ENCODE results near the gene ALDH9A1. TPM values are rescaled to one million over a fixed set of nuclear protein-coding genes. Genes with fewer than 3 reads are reported as not detected.

ALDH9A1 gene
- total RNA-seq, 3 donors from 2014 or later: 98.6 to 165 (median 110) TPM

DNA sequence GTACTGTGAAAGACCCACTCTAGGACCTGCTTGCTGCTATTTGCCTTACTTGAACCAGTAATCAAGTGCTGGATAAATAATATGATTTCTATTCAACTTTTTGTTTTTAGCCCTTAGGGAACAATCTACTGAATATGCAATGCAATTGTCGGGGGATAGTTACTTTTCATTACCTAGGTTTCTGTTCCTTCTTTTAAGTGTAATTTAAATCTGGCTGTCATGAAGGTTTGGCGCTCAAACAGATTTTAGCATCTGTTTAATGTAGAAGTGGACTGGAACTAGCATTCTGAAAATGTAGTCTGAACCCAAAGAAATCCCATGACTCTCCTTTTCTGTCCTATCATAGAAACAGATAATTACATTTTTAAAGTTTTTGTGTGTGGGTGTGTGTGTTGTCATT, 62.5 kb downstream of the ALDH9A1 start:
- TF ChIP-seq POLR2AphosphoS5 (IDR thresholded peaks at IDR 0.05) (no peak), POLR2A (IDR thresholded peaks at IDR 0.05) (no peak)
- TF ChIP-seq, protein P1, sequence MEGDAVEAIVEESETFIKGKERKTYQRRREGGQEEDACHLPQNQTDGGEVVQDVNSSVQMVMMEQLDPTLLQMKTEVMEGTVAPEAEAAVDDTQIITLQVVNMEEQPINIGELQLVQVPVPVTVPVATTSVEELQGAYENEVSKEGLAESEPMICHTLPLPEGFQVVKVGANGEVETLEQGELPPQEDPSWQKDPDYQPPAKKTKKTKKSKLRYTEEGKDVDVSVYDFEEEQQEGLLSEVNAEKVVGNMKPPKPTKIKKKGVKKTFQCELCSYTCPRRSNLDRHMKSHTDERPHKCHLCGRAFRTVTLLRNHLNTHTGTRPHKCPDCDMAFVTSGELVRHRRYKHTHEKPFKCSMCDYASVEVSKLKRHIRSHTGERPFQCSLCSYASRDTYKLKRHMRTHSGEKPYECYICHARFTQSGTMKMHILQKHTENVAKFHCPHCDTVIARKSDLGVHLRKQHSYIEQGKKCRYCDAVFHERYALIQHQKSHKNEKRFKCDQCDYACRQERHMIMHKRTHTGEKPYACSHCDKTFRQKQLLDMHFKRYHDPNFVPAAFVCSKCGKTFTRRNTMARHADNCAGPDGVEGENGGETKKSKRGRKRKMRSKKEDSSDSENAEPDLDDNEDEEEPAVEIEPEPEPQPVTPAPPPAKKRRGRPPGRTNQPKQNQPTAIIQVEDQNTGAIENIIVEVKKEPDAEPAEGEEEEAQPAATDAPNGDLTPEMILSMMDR (IDR thresholded peaks at IDR 0.05): no peak
- H3K4me1 ChIP-seq: peaks cover 0 to 8% of the 10 kb centered on the region in 2 donors
- H3K27ac ChIP-seq: peak overlapping the region in 1 of 2 donors; percentile 33

DNA sequence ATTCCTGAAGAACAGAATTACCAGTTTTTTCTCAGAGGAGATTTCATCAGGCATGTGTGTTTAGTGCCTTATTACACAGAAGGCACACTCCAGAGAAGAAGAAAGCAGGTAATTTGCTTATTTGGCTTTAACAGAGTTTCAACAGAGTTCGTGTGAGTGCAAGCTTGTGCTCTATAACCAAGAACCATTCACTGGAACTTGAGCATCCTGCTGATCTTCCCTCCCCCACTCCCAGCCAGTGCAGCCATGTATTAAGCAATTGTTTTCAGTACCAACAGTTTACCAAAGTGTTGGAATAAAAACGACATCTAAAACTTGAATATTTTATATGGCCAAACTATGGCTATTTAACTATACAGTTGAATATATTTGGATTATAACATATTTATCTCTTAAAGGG, 63.0 kb downstream of the ALDH9A1 start:
- H3K9me3 ChIP-seq: no peaks in the 10 kb centered on the region
- no peaks in the 10 kb centered on the region for H3K36me3 ChIP-seq
- H3K27me3 ChIP-seq: no peaks in the 10 kb centered on the region
- intact Hi-C loops (cut with DNase I; ENCODE audit: low total_unique reads): loop anchor here (10.0 kb wide), 1 partner anchor 129 kb away; the partner anchor contains the start of gene TMCO1
- no peak for DNase-seq (ENCODE audit: low spot score in 2 of 2)
- peaks cover 0 to 8% of the 10 kb centered on the region in 2 donors for H3K4me1 ChIP-seq
- no peak overlapping the region for H3K4me3 ChIP-seq
- TF ChIP-seq, protein P1 (IDR thresholded peaks at IDR 0.05): no peak
- TF ChIP-seq POLR2AphosphoS5 (IDR thresholded peaks at IDR 0.05) (no peak), POLR2A (IDR thresholded peaks at IDR 0.05) (no peak)
- H3K27ac ChIP-seq: peak overlapping the region in 1 of 2 donors; percentile 33

More for the DNA sequence above, 62.5 kb downstream of the ALDH9A1 start:
- Histone ChIP-seq H3K9me3 (no peaks in the 10 kb centered on the region), H3K4me3 (no peak overlapping the region), H3K27me3 (no peaks in the 10 kb centered on the region), H3K36me3 (no peaks in the 10 kb centered on the region)
- no peak for DNase-seq (ENCODE audit: low spot score in 2 of 2)
- intact Hi-C loops (cut with DNase I; ENCODE audit: low total_unique reads): loop anchor here (10.0 kb wide), 1 partner anchor 129 kb away; the partner anchor contains the start of gene TMCO1

DNA sequence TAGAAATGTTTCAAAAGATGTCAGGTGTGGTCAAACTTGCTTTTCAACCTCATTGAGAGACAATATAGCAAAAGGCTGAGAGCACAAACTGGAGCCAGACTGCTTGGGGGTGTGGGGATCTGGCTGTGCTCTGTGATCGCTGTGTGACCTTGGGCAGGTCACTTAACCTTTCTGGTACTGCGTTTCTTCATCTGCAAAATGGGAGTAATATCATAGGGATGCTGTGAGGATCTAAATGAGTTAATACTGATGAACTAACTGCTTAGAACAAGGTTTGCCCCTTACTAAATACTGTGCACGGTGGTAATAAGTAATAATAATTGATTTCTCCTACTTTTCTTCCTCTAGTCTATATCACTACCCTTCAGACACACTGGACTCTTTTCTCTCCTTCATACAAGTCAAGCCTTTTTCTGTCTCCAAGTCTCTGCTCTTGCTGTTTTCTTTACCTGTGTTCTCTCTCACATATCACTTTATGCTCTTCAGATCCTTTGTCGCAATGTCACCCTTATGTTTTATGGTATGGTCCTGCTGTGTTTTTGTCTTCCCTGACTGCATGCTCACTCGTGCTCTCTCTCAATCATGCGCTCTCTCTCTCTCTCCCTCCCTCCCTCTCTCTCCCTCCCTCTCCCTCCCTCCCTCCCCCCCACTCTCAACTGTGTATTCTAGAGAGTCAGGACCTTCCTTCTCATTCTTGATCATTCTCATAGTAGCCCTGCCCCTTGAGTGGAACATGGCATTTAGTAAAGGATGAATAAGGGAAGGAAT, 64.0 kb downstream of the ALDH9A1 start:
- no peaks in the 10 kb centered on the region for H3K36me3 ChIP-seq
- peaks cover 0 to 8% of the 10 kb centered on the region in 2 donors for H3K4me1 ChIP-seq
- no peak overlapping the region for H3K4me3 ChIP-seq
- no peaks in the 10 kb centered on the region for H3K27me3 ChIP-seq
- peak overlapping the region in 1 of 2 donors; percentile 21 for H3K27ac ChIP-seq
- TF ChIP-seq, protein P1 (IDR thresholded peaks at IDR 0.05): no peak
- no peak for TF ChIP-seq POLR2AphosphoS5 (IDR thresholded peaks at IDR 0.05)
- TF ChIP-seq POLR2A (IDR thresholded peaks at IDR 0.05): no peak
- no peaks in the 10 kb centered on the region for H3K9me3 ChIP-seq
- intact Hi-C loops (cut with DNase I; ENCODE audit: low total_unique reads): loop anchor here (10.0 kb wide), 1 partner anchor 130 kb away; the partner anchor contains the start of gene TMCO1
- DNase-seq (ENCODE audit: low spot score in 2 of 2): no peak

DNA sequence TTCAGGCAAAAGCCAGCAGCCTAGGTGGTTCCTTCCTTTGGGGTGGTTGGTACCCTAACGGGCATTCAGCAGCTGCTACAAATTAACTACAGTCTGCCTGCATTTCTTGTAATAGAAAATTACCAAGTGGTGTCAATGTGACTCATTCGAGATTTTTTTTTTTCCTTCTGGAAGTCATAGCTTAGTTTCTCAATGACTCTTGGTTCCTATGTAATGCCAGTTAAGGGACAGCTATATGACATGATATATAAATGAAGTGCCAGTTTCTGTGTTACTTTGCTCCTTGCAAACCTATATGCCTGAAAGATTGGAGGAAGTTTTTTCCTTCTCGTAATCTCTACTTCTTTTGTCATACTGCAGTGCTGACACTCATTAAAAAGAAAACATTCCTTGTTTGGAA, 64.7 kb downstream of the ALDH9A1 start:
- no peaks in the 10 kb centered on the region for H3K36me3 ChIP-seq
- no peak for DNase-seq (ENCODE audit: low spot score in 2 of 2)
- peaks cover 0 to 8% of the 10 kb centered on the region in 2 donors for H3K4me1 ChIP-seq
- TF ChIP-seq POLR2AphosphoS5 (IDR thresholded peaks at IDR 0.05) (no peak), POLR2A (IDR thresholded peaks at IDR 0.05) (no peak)
- TF ChIP-seq, protein P1 (IDR thresholded peaks at IDR 0.05): no peak
- intact Hi-C loops (cut with DNase I; ENCODE audit: low total_unique reads): loop anchor here (10.0 kb wide), 1 partner anchor 131 kb away; the partner anchor contains the start of gene TMCO1
- no peak overlapping the region for H3K4me3 ChIP-seq
- H3K27ac ChIP-seq: no peak overlapping the region
- H3K27me3 ChIP-seq: no peaks in the 10 kb centered on the region
- no peaks in the 10 kb centered on the region for H3K9me3 ChIP-seq

DNA sequence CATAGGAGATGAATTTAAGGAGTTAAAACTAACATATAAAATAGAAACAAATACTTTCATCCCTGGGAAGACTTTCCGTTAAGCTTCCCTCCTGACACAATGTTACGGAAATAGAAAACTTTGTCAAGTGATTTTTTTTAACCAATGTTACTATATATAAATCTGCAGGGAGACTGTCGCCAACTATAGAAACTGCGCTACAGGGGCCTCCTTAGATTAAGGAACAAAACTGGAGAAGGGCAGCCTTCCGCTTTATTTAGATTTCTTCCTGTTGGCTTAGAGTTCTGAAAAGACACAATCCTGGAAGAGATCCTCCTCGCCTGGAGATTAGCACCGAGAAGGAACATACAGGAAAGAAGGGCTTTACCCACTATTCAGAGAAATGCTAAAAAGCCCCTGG, 65.9 kb downstream of the ALDH9A1 start:
- H3K27me3 ChIP-seq: no peaks in the 10 kb centered on the region
- H3K9me3 ChIP-seq: no peaks in the 10 kb centered on the region
- TF ChIP-seq POLR2A (IDR thresholded peaks at IDR 0.05) (no peak), POLR2AphosphoS5 (IDR thresholded peaks at IDR 0.05) (no peak)
- TF ChIP-seq, protein P1 (IDR thresholded peaks at IDR 0.05): no peak
- H3K4me3 ChIP-seq: peak overlapping the region; percentile 79 to 89 (median 79)
- no peaks in the 10 kb centered on the region for H3K36me3 ChIP-seq
- intact Hi-C loops (cut with DNase I; ENCODE audit: low total_unique reads): loop anchor here (10.0 kb wide), 1 partner anchor 132 kb away; the partner anchor contains the start of gene TMCO1
- H3K27ac ChIP-seq: peak overlapping the region; percentile 92 to 94
- no peak for DNase-seq (ENCODE audit: low spot score in 2 of 2)
- H3K4me1 ChIP-seq: peaks cover 0 to 8% of the 10 kb centered on the region in 2 donors

Measured in breast epithelium (tissue), 4 donors.